SK-N-SH (cell line): ENCODE measurements around the gene OR8B4. TPM values are rescaled to one million over a fixed set of nuclear protein-coding genes. Genes with fewer than 3 reads are reported as not detected.

Experiments
- CTCF ChIA-PET: fragments of 300-600, 350-600 bp; formaldehyde crosslinking; extraction: SDS; loops from one replicate; lab custom pipeline; 2021; lab: Yijun Ruan, JAX
- POLR2A ChIA-PET: fragments of 350-600 bp; sonication (Branson Sonifier 250); formaldehyde crosslinking; extraction: SDS; loops from one replicate; lab custom pipeline; 2020; ENCODE audit warnings: antibody characterized with exemption, inconsistent platforms; lab: Yijun Ruan, JAX
- DNase-seq: peaks from one replicate; pipeline ENCODE4 v3.0.0; 2012
- H2AFZ ChIP-seq: fragments of 200-600 bp; sonication (generic); 2 replicates; pipeline ENCODE4 v1.8.1; 2016; ENCODE audit warnings: antibody characterized with exemption, mild to moderate bottlenecking, low read depth
- H3F3A ChIP-seq: fragments of 200-600 bp; sonication (generic); replicated peaks from 2 replicates; pipeline ENCODE3; 2016; ENCODE audit warnings: antibody characterized with exemption, mild to moderate bottlenecking; ENCODE audit not compliant: insufficient read depth
- H3K27ac ChIP-seq, 2 experiments: fragments of 200-500 bp in 1 of 2; fragments of 200-600 bp in 1 of 2; sonication (Bioruptor generic) in 1 of 2; sonication (generic), shearing (Covaris generic) in 1 of 2; 2 replicates each; pipeline versions ENCODE4 v1.5.1 to v1.6.1; 2014 to 2016; ENCODE audit warnings: low read depth in 2 of 2, inconsistent platforms in 1 of 2, low read length in 1 of 2, mild to moderate bottlenecking in 1 of 2, mixed read lengths in 1 of 2
- H3K27me3 ChIP-seq: fragments of 200-600 bp; sonication (generic), shearing (Covaris generic); 2 replicates; pipeline ENCODE4 v1.6.1; 2016; ENCODE audit warnings: mixed run types; ENCODE audit not compliant: insufficient read depth
- H3K36me3 ChIP-seq, 2 experiments: fragments of 200-500 bp in 1 of 2; fragments of 200-600 bp in 1 of 2; sonication (Bioruptor generic) in 1 of 2; sonication (generic) in 1 of 2; replicated peaks in 1 of 2; 2 replicates each; pipeline versions ENCODE3 to v1.5.1; 2014 to 2016; ENCODE audit warnings: low read length in 1 of 2, mild to moderate bottlenecking in 1 of 2; ENCODE audit not compliant: insufficient read depth in 2 of 2, control insufficient read depth in 1 of 2
- H3K4me1 ChIP-seq, 2 experiments: fragments of 200-500 bp in 1 of 2; fragments of 200-600 bp in 1 of 2; sonication (Bioruptor generic) in 1 of 2; sonication (generic), shearing (Covaris generic) in 1 of 2; 2 replicates each; pipeline versions ENCODE4 v1.5.1 to v1.6.1; 2014 to 2016; ENCODE audit warnings: low read depth in 1 of 2, low read length in 1 of 2, mixed run types in 1 of 2; ENCODE audit not compliant: insufficient read depth in 2 of 2, control insufficient read depth in 1 of 2
- H3K4me2 ChIP-seq: fragments of 200-600 bp; sonication (generic), shearing (Covaris generic); 2 replicates; pipeline ENCODE4 v1.6.1; 2017; ENCODE audit warnings: mixed run types
- H3K4me3 ChIP-seq, 2 experiments: fragments of 200-500 bp in 1 of 2; fragments of 200-600 bp in 1 of 2; sonication (Bioruptor generic) in 1 of 2; sonication (generic), shearing (Covaris generic) in 1 of 2; 2 replicates each; pipeline versions ENCODE4 v1.5.1 to v1.8.1; 2014 to 2016; ENCODE audit warnings: low read depth in 2 of 2, inconsistent platforms in 1 of 2, low read length in 1 of 2, mild to moderate bottlenecking in 1 of 2, mixed read lengths in 1 of 2, moderate library complexity in 1 of 2
- H3K79me2 ChIP-seq: fragments of 200-600 bp; sonication (generic); 2 replicates; pipeline ENCODE4 v1.8.1; 2017; ENCODE audit warnings: mild to moderate bottlenecking; ENCODE audit not compliant: insufficient read depth
- H3K9ac ChIP-seq: fragments of 200-600 bp; sonication (generic); 2 replicates; pipeline ENCODE4 v1.6.1; 2017; ENCODE audit warnings: mixed run types
- H3K9me2 ChIP-seq: fragments of 200-600 bp; sonication (generic); 2 replicates; pipeline ENCODE4 v1.6.1; 2017; ENCODE audit warnings: mixed run types
- H3K9me3 ChIP-seq: fragments of 200-600 bp; sonication (generic); 2 replicates; pipeline ENCODE4 v1.6.1; 2017; ENCODE audit warnings: mixed run types, mild to moderate bottlenecking, moderate library complexity
- H4K20me1 ChIP-seq: fragments of 200-600 bp; sonication (generic); 2 replicates; pipeline ENCODE4 v1.6.1; 2017; ENCODE audit warnings: mild to moderate bottlenecking, mixed run types; ENCODE audit not compliant: insufficient read depth
- CHD2 ChIP-seq: fragments of 150-350 bp; IDR thresholded peaks from 2 replicates; pipeline ENCODE4 v1.6.1; 2018; ENCODE audit warnings: low read length; ENCODE audit not compliant: partially characterized antibody
- ELF1 ChIP-seq: IDR thresholded peaks from 2 replicates; pipeline ENCODE4 v1.4.0; 2012
- EP300 ChIP-seq, 2 experiments: IDR thresholded peaks; 2 replicates each; pipeline versions ENCODE4 v1.4.0 to v1.6.1; 2012; ENCODE audit warnings: borderline replicate concordance in 1 of 2, low read depth in 1 of 2, low read length in 1 of 2
- FOSL2 ChIP-seq: IDR thresholded peaks from 2 replicates; pipeline ENCODE4 v1.4.0; 2012; ENCODE audit warnings: low read depth, mild to moderate bottlenecking, moderate library complexity, borderline replicate concordance
- FOXJ3 ChIP-seq: sonication (generic); formaldehyde crosslinking; IDR thresholded peaks from 2 replicates; pipeline ENCODE4 v1.5.1; 2020; ENCODE audit warnings: mild to moderate bottlenecking, missing genetic modification reagents
- FOXM1 ChIP-seq: IDR thresholded peaks from 2 replicates; pipeline ENCODE4 v1.4.0; 2012; ENCODE audit warnings: low read depth, mild to moderate bottlenecking
- JUND ChIP-seq: IDR thresholded peaks from 2 replicates; pipeline ENCODE4 v1.4.0; 2012
- MAX ChIP-seq: IDR thresholded peaks from 2 replicates; pipeline ENCODE4 v1.4.0; 2012; ENCODE audit warnings: low read depth
- MXI1 ChIP-seq: IDR thresholded peaks from 2 replicates; pipeline ENCODE4 v1.6.1; 2012; ENCODE audit warnings: mild to moderate bottlenecking, low read depth, low read length, improper control_type of control experiment
- NRF1 ChIP-seq: IDR thresholded peaks from 2 replicates; pipeline ENCODE4 v1.6.1; 2012; ENCODE audit warnings: low read depth, mild to moderate bottlenecking, low read length
- PBX3 ChIP-seq: IDR thresholded peaks from 2 replicates; pipeline ENCODE4; 2012
- POLR2AphosphoS5 ChIP-seq: IDR thresholded peaks from 2 replicates; pipeline ENCODE4 v1.6.1; 2012; ENCODE audit warnings: low read depth, low read length
- RAD21 ChIP-seq: IDR thresholded peaks from 2 replicates; pipeline ENCODE4 v1.6.1; 2012; ENCODE audit warnings: mild to moderate bottlenecking, low read length
- RCOR1 ChIP-seq: fragments of 150-350 bp; IDR thresholded peaks from 2 replicates; pipeline ENCODE4 v1.6.1; 2017; ENCODE audit warnings: antibody characterized with exemption, low read length
- RFX5 ChIP-seq: IDR thresholded peaks from 2 replicates; pipeline ENCODE4 v1.6.1; 2012; ENCODE audit warnings: mild to moderate bottlenecking, improper control_type of control experiment, low read length
- RXRA ChIP-seq: IDR thresholded peaks from 2 replicates; pipeline ENCODE4 v1.4.0; 2012; ENCODE audit warnings: low read depth, mild to moderate bottlenecking, borderline replicate concordance
- SMC3 ChIP-seq: IDR thresholded peaks from 2 replicates; pipeline ENCODE4 v1.6.1; 2012; ENCODE audit warnings: low read depth, low read length, improper control_type of control experiment
- TCF12 ChIP-seq: IDR thresholded peaks from 2 replicates; pipeline ENCODE4 v1.4.0; 2012
- TEAD4 ChIP-seq: IDR thresholded peaks from 2 replicates; pipeline ENCODE4 v1.4.0; 2012; ENCODE audit warnings: mild to moderate bottlenecking, borderline replicate concordance; ENCODE audit not compliant: insufficient read depth
- YY1 ChIP-seq: IDR thresholded peaks from 2 replicates; pipeline ENCODE4 v1.4.0; 2012; ENCODE audit warnings: low read depth, mild to moderate bottlenecking
- WGBS: methylation state at CpG from one replicate; pipeline ENCODE4 v1.1.6; 2017; ENCODE audit warnings: low lambda C conversion rate; 5-methylcytosine and 5-hydroxymethylcytosine counted together
- polyA plus RNA-seq, 3 experiments: library from polyadenylated mRNA; depleted of rRNA; stranded (reverse); fragments of >200 nt; gene quantifications; 2 replicates each; pipeline ENCODE4 v1.2.3, GENCODE V29; 2012
- TF ChIP-seq, protein P1 (sequence below): fragments of 200-600 bp; sonication (generic); IDR thresholded peaks from 2 replicates; pipeline ENCODE4 v1.6.1; 2017; ENCODE audit warnings: antibody characterized with exemption, mild to moderate bottlenecking, moderate library complexity
- TF ChIP-seq, protein P2 (sequence below): fragments of 150-350 bp; IDR thresholded peaks from 2 replicates; pipeline ENCODE4 v1.6.1; 2016; ENCODE audit warnings: mild to moderate bottlenecking, low read depth, low read length

Gene OR8B4
- polyA plus RNA-seq, 1 of the 3 experiments (the other 2 are of a cell fraction) = not detected

DNA sequence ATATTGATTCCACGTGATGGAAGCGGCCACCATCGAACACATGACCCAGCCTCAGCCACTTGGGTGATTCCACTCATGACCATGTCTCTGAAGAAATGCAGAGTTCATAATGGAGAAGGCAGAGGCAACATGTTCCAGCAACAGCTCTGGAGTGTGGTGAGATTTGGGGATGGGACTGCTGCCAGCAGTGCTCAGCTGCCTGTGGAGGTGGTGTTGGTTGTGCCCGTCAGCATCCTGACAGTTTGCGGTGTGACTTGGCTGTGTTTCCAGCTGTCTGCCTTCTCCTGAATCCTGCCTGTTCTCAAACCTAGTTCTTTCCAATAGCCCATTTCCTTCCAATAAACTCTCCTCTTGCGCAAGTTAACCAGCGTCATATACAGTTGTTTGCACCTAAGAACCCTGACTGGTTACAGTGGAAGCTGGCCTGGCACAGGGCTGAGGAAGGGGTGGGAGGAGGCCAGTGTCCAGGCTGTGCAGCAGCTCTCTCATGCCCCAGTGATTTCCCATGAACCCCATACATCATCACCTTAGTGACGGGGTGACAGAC, 42.8 kb upstream of the OR8B4 start:
- Histone ChIP-seq H4K20me1 (no peaks in the 10 kb centered on the region), H3F3A (no peaks in the 10 kb centered on the region), H3K4me2 (no peak overlapping the region), H3K27ac (no peak overlapping the region), H3K4me1 (no peaks in the 10 kb centered on the region), H3K9me3 (no peaks in the 10 kb centered on the region), H2AFZ (no peak overlapping the region), H3K27me3 (no peaks in the 10 kb centered on the region; the same call in 1 of the 2 replicates), H3K9ac (no peak overlapping the region), H3K36me3 (no peaks in the 10 kb centered on the region)
- POLR2A ChIA-PET = no interaction called here
- WGBS = 27% methylated on average over 8 of the region's 8 CpGs
- TF ChIP-seq, protein P1, sequence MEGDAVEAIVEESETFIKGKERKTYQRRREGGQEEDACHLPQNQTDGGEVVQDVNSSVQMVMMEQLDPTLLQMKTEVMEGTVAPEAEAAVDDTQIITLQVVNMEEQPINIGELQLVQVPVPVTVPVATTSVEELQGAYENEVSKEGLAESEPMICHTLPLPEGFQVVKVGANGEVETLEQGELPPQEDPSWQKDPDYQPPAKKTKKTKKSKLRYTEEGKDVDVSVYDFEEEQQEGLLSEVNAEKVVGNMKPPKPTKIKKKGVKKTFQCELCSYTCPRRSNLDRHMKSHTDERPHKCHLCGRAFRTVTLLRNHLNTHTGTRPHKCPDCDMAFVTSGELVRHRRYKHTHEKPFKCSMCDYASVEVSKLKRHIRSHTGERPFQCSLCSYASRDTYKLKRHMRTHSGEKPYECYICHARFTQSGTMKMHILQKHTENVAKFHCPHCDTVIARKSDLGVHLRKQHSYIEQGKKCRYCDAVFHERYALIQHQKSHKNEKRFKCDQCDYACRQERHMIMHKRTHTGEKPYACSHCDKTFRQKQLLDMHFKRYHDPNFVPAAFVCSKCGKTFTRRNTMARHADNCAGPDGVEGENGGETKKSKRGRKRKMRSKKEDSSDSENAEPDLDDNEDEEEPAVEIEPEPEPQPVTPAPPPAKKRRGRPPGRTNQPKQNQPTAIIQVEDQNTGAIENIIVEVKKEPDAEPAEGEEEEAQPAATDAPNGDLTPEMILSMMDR = no peak
- TF ChIP-seq MAX (no peak), RXRA (no peak), FOXM1 (no peak), TEAD4 (no peak), CHD2 (no peak), FOXJ3 (CRISPR knock-in tag) (no peak), POLR2AphosphoS5 (no peak), YY1 (no peak), PBX3 (no peak), TCF12 (no peak)
- TF ChIP-seq, protein P2, sequence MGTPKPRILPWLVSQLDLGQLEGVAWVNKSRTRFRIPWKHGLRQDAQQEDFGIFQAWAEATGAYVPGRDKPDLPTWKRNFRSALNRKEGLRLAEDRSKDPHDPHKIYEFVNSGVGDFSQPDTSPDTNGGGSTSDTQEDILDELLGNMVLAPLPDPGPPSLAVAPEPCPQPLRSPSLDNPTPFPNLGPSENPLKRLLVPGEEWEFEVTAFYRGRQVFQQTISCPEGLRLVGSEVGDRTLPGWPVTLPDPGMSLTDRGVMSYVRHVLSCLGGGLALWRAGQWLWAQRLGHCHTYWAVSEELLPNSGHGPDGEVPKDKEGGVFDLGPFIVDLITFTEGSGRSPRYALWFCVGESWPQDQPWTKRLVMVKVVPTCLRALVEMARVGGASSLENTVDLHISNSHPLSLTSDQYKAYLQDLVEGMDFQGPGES = no peak
- TF ChIP-seq, all 33 proteins: peak for 0
- H3K79me2 ChIP-seq = no peaks in the 10 kb centered on the region
- no peak for DNase-seq
- no peaks in the 10 kb centered on the region for H3K9me2 ChIP-seq
- CTCF ChIA-PET = no interaction called here
- no peak overlapping the region for H3K4me3 ChIP-seq

- H3K9ac ChIP-seq = no peak overlapping the region
- no peak overlapping the region for H3K4me3 ChIP-seq
- H3K4me1 ChIP-seq = no peaks in the 10 kb centered on the region
- no peaks in the 10 kb centered on the region for H3K79me2 ChIP-seq
- DNase-seq = no peak
- H3K4me2 ChIP-seq = no peak overlapping the region
- no peaks in the 10 kb centered on the region for H3F3A ChIP-seq
- H2AFZ ChIP-seq = no peak overlapping the region
- 0% methylated on average over 4 of the region's 4 CpGs for WGBS
- ChIA-PET CTCF (interaction anchor here (1.0 to 1.4 kb wide), 2 partner anchors 9 to 63 kb away, joined by 4 to 6 read pairs; no protein-coding TSS in a partner anchor), POLR2A (no interaction called here)
- H3K27ac ChIP-seq = no peak overlapping the region
- H3K27me3 ChIP-seq = no peaks in the 10 kb centered on the region; the same call in 1 of the 2 replicates
- H3K36me3 ChIP-seq = no peaks in the 10 kb centered on the region
- no peaks in the 10 kb centered on the region for H4K20me1 ChIP-seq
- H3K9me2 ChIP-seq = no peaks in the 10 kb centered on the region
- H3K9me3 ChIP-seq = no peaks in the 10 kb centered on the region
- TF ChIP-seq FOSL2 (no peak), NRF1 (no peak), RFX5 (no peak), ELF1 (no peak), EP300 (IDR thresholded peaks at IDR 0.05; ENCODE audit: borderline replicate concordance in 1 of 2, low read depth in 1 of 2, low read length in 1 of 2) (no peak), FOXJ3 (CRISPR knock-in tag) (no peak), RAD21 (no peak), MAX (no peak), RCOR1 (no peak), TEAD4 (no peak), SMC3 (no peak), TCF12 (no peak), RXRA (no peak), MXI1 (no peak), JUND (no peak)
- TF ChIP-seq, protein P1 = no peak
Measured at GRCh38 chr11:124465368-124465767, 40.7 kb upstream of the OR8B4 start.
